GM21447 (cell line): Measurements from ENCODE around the gene TSPAN9.

Experiments used
- ATAC-seq: cut with Tn5 transposase; IDR thresholded peaks from one replicate; pipeline ENCODE4 v1.9.1; 2021; ENCODE audit not compliant: unreplicated experiment

Gene TSPAN9

DNA sequence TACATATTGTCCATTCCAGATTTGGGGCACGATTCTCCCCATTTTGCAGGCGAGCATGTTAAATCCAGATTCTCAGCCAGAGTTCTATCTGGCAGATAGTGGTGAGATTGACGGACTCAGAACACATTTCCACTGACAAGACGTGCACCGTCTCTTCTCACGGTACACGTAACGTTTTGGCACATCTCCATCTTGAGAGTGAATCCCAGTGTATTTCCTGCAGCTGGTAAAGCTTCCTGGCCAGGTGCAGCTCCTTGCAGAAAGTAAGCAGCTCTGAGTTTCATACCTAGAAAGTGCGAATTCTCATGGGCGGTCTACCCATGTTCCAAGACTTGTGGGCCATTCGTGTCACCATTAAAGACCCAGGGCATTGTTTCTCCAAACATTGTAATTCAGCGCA lies 102.6 kb downstream of the TSPAN9 start:
- ATAC-seq = no peak

DNA sequence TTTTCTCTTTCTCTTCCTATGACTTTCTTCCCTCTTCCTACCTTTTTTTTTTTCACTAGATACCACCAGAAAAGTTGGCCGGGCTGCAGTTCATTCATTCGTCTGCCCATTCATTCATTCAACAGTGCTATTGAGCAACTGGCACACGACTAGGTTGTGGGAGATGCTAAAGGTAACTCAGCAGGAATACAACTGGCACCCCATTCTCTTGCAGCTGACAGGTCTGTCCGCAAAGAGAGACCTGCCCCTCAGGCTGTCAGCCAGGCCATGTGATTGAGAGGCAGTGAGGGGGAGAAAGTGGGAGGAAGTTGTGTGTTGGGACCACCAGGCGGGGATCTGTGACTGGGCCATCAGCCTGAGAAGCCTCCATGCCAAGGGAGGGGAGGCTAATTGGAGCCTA lies 105.2 kb downstream of the TSPAN9 start:
- ATAC-seq = no peak

DNA sequence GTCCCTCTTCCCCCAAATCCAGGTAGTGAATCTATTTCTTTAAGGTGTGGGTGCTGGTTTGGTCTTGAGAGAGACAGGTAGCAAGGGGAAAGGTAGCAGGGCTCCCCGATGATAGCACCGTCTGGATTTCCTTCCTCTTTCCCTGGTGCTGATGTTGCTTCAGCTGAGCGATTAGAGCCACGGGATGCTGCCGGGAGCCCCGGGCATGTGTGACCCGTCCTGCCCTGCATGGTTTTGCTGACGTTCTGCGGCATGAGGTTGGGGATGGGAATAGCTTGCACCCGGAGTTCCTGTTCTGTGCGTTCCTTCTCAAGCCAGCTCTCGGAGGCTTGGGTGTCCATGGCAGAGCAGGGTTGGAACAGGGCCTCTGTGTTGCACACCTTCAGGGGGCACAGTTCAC lies 107.3 kb downstream of the TSPAN9 start:
- ATAC-seq = no peak

DNA sequence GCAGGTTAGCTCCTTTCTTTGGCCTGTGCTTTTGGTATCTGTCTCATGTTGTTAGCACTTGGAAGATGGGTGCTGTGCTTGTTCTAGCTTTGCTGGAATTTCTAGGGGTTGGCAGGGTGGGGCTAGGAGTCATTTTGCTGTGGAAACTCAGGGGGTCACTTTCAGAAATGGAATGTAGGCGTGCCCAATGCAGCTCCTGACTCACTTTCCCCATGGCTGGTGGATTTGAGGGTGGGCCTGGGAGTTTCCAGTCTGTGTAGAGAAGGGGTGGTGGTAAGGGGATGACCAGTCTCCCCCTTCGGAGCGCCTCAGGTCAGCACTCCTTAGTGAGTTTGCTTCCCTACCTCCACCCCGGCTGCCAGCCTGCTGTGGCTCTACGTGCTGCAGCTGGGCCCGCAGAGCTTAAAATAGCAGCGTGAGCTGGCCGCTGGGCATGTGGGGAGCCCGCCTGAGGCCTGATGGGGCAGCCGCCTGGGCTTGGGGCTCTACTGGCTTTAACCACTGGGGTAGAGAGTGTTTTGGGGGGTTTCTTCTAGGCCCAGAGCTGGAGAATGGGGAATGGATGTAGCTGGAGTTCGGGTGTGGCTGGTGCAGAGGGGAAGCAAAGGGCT lies 108.2 kb downstream of the TSPAN9 start:
- ATAC-seq = no peak

DNA sequence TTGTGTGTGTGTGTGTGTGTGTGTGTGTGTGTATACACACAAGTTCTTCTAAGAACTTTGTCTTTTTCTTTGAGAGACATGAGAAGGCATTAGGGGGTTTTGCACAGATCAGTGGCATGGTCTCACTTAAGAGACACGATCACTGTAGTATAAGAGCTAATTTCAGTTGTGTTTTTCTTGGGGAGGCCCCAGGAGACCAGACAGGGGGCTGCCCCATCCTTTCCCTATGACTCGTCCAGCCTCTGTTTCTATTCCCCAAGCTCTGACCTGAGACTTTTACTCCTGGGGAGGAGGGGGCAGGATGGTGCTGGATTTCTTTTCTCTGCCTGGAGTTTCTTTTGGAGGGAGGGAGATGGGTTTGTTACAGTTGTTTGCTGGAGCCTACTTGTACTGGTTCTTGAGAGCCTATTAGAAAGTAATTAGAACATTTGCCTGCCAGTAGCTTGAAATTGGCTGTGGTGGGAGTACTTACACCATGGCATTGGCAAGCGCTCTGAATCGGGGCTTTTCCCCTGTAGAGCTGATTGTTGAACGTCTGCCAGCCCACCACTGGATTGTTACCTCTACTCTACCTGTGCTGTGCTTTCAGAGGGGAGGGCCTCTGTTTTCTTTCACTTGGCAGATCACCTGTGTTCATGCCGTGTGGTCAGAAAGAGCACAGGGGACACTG lies 109.5 kb downstream of the TSPAN9 start:
- ATAC-seq = peak; percentile 81

DNA sequence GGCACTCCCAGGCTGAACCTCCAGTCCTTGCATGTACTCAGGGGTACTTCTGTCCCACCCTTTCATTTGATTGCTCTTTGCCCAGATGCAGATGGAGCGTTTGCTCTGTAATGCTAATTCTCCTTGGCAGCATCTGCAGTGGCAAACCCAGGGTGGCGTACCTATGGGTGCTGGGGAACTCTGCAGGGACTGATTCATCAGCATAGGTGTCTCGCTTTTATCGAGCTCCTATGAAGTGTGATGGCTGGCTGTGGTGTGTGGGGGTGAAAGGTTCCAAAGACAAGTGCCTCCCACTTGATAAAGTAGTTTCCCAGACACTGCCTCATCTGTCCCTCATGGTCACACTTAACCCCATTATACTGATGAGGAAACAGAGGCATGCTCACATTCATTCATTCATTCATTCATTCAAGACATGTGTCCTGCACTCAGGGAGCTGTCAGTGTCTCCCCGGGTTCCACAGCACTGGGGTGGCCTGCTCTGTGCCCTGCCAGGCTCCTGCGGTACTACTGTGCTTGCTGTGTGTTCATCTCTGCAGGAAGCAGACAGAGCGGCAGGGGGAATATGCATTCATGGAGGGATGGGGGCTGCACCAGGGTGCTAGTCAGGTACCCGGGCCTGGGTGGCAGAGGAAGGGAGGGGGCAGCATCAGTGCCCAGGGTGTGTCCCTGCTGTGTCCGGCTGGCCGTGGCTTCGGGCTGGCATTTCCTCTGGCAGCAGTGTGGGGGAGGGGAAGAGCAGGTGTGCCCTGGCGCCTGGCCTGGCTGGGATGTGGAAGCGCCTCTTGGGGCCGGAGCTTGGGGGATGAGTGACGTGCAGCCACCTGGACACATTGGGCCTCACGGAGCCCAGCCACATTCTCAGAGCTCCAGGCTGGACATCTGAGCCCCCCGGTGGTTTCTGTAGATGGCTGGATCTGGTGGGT lies 110.9 kb downstream of the TSPAN9 start:
- no peak for ATAC-seq

DNA sequence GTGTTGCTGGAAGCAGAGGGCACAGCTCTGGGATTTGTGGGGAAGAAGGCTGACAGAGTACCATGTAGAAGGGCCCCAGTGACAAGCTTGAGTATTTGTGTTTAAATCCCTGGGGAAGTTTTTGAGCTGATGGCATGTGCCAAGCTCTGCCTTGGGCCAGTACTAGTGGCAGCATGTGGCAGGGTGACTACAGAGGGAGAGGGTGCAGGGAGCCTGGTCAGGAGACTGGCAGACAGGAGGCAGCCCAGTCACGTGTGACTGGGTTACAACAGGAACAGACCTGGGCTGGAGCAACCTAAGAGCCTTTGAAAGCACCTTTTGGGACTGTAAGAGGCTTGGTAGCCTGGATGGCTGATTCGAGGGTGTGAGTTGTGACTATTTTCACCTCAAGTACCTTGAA lies 112.1 kb downstream of the TSPAN9 start:
- ATAC-seq = no peak

DNA sequence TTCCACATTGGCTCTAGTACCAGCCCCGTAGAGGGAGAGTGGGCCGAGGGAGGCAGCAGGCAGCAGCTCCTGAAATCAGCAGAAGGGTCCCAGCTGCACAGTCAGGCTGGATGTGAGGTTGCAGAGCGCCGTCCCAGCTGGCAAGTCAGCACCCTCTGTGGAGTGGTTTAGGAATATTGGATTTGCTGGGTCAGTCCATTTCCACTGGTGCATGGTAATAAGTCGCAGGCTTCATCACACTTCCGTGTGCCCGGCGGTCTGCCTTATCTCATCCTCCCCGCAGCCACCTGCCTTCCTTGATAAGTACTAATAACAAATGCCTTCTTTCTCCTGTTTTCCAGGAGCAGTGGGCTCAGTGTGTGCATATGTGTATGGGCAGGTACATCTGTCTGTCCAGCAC lies 112.9 kb downstream of the TSPAN9 start:
- ATAC-seq = no peak

DNA sequence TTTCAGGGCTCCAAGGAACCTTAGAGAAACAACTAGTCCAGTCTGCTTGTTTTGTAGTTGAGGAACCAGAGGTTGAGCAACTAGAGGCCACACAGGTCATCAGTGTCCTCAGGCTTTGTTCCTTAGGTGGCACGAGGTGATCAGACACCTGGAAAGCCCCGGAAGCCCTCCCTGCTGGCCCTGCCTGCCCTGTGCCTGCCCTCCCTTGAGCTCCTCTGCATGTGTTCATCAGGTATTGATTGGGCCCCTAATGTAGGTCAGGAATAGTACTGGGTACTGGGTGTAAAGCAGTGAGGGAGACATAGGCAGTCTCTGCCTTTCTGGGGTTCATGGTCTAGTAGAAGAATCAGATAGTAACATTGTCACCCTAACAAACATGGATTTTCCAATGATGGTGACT lies 114.3 kb downstream of the TSPAN9 start:
- no peak for ATAC-seq

DNA sequence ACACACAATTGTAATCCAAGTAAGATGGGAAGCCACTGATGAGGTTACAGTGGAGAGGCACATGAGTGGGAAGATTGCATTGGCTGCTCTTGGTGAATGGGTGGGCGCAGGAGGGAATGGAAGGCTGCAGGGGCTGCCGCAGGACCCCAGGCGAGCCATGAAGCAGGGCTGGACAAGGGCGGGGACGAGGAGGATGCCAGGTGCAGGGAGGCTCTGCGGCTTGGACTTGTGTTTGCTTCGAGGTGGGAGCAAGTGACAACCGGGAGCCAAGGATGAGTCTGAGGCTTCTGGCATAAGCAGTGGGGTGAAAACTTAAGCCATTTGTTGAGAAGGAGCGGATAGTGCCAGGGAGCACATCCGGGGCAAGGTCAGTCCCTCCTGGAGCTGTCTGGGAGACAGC lies 115.0 kb downstream of the TSPAN9 start:
- no peak for ATAC-seq

DNA sequence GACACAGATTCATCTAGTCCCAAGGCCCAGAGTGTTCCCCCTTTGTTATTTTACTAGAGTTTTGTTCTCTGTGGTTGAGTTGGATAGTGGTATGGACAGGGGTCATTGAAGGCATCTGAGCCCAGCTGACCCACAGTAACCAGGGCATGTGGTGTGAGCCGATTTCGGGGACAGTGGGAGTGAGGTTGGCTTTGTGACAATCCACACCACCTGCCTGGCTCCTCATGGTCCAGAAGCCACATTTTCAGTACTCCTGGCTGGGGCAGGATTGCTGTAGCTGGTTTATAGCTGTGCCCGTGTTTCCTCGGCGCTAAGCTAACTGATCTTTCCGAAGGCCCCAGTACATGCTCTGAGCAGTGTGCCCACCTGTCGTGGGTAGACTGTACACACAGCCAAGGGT lies 116.0 kb downstream of the TSPAN9 start:
- no peak for ATAC-seq

DNA sequence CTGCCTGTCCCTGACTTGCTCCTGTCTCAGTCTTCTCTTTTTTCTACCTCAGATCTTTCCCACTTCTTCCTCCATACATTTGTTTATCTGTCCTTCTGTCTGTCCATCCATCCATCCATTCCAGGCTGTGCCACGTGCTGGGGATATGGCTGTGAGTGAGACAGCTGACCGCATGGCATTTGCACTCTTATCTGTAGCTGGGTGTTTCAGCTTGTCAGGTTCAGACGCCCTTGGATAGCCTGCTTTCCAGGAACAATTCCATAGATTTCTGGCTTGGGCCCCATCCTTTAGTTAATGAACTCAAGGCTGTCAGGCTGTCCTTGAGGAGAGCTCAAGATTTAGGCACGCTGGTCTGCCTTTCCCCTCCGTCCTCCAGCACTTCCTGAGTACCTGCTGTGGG lies 116.6 kb downstream of the TSPAN9 start:
- ATAC-seq = no peak

DNA sequence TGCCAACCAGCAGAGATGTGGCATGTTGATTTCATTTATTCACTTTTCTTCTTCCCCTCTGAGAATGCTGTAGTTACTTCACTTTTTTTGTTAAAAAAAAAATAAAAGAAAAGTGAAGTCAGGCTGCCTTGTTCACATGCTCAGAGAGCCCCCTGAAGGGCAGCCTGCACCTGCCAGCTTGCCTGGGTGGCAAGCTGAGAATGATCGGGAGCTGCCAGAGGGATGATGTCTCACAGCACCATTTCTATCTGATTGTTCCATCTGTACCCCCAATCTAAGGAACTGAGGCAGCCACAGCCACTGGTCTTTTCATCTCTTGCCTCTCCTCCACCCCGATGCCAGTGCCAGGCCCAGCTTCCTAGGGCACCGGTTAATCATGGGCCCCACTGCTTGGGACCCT lies 118.2 kb downstream of the TSPAN9 start:
- ATAC-seq = no peak

DNA sequence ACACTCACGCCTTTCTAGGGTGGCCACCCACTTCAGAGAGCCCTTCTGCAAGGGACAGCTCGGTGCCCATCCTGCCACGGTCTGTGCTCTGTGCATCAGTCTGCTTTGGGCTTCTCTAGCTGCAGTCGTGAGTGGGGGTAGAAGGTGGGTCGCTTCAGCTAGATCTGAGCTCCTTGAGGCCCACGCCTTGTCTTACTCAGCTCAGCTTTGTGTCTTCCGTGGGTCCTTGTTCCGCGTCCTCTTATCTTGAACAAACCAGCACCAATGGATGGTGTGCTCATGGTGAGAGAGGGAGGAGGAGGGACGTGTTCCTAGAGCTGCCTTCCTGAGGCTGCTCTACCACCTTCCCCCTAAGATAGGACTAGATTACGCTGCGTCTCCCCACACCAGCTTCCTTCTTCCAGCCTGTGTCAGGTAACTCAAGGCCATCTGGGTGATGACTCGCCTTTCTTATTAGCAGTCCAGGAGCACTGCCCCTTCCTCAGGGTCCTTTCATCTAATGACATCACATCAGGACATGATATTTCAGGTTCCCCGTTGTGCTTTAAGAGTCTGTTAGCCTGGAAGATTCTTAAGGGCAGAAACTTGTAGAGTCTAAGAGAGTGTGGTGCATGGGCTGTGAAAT lies 118.8 kb downstream of the TSPAN9 start:
- no peak for ATAC-seq

DNA sequence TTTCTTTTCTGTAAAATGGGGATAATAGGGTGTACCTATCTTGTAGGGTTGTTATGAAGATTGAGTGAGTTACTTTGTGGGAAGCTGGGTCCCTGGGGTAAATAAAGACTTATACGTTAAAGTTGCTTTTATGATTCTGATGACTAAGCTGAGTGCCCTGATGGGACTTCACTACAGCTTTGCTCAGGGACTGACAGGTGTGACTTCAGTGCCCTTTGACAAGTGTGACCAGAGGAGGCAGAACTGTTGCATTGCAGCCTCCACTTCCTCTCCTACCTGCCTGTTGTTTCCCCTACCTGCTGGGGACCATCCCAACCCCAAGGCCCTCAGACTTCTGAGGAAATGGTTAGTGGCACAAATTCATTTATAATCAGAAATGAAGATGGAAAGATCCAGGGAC lies 119.3 kb downstream of the TSPAN9 start:
- ATAC-seq = no peak

DNA sequence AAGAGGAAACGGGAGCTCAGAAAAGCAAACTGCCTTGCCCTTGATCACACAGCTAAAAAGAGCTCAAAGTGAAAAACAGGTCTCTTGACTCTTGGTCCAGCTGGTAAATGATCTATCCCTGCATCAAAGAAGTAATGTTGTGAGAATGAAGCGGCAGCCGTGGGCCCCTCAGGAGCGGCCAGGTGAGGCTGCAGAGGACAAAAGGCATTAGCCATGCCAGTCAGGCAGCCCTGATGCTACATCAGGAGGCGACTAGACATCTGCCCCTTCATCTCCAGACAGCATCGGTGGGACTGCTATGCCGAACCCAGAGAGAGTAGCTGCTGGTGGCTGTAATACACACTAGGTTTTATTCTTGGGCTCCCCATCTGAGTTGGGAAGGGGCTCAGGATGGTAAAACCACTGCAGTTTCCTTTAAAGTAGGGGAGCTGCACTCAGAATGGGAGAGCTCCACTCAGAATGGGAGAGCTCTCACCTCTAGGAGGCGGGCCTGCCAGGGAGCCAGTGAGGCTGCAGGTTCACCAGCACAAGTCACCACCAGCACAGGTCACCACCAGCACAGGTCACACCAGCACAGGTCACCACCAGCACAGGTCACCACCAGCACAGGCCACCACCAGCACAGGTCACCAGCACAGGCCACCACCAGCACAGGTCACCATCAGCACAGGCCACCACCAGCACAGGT lies 120.1 kb downstream of the TSPAN9 start:
- ATAC-seq = no peak

DNA sequence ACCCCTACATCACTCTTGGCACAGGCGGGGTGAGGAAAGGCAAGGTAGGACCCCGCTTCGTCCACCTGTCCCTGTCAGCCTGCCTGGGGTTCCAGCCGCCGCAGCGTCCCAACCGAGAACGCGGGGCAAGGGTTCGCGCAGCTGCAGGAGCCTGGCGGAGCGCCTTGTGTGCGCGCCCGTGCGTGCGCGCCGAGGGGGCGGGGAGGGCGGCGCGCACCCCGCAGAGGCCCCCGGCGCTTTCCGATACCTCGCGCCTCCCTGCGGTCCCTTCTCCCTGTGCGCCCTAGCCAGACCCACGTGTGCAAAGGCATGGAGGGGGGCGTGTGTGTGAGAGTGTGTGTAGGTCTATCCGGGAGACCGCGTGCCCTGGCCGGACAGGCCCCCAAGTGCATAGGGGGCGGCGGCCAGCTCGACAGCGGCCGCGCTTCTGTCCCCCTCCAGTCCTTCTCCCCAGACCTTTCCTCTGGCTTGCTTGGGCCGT lies 122.4 kb downstream of the TSPAN9 start:
- ATAC-seq = no peak

DNA sequence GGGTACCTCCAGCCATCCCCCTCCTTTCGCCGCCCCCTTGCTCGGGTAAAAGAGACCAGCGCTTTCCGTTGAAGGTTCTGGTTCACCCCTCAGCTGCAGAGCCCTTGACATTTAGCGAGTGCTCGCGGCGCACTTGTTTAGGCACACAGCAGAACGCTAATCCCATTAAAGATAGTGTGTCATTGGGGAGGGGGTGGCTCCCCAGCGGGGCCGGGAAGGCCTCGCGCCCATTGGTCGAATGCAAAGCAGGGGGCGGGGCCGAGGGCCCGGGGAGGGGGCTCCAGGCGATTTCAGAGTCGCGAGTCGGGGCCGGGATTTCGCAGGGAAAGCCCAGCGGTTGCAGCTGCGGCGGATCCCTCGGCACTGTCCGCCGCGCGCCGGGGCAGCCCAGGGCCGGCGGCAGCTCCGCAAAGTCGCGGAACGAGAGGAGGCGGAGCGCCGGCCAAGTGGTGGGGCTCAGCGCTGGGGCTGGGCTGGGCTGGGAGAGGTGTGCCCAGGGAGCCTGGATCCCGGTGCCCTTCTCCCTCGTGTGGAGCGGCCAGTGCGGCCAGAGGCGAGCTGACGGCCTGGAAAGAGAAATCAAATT lies 122.9 kb downstream of the TSPAN9 start:
- no peak for ATAC-seq

DNA sequence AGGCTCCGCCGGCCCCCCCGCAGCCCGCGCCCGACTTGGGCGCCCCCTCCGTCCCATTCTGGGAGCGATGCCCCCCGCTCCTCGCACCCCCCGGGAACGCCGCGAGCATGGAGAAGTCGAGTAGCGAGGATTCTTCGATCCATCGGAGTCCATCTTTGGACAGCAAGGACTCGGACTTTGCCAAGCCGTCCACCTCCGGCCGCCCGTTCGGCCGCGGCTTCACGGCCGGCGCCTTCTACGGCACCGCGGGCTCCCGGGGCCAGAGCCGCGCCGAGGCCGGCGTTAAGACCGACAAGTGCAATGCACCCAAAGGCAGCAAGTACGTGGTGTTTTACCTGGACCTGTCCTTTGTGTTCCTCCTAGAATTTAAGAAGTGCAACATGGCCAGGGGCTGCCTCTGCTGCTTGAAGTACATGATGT lies 123.6 kb downstream of the TSPAN9 start:
- no peak for ATAC-seq

DNA sequence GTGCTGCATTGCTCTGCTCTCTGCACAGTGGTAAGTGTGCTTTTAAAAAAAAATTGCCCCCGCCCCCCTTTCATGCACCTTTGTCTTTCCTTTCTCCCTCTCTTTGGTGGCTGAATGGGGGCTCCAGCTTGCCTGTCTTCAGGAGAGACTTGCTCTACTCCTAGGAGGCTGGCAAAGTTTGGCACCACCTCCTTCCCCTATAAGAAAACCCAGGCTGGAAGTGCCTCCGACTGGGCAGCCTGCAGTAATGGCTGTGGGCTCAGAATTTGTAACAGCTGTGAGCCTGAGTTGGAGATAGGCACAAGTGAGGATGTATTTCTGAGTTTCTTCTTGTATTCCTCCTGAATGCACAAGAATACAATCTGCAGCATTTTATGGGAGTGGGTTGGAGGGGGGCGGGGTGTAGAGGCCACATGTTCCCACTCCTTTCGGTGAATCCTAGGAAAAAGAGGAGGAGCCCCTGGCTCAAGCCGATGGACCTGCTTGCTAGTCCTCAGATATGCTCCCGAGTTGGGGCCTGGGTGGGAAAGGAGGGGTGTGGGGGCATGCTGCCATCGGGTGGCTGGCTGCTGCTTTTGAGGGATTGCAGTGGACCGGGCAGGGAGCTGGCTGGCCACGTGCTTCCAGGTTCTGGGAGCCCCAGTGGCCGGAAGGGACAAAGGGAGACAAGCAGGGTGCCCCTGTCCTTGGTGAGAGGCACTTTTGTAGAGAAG lies 124.3 kb downstream of the TSPAN9 start:
- no peak for ATAC-seq
